Medulla oblongata (tissue), 1 donor: Measurements from ENCODE around the gene FYN.

Experiments used
- DNase-seq: peaks from one replicate; pipeline ENCODE4 v3.0.0-alpha.2; 2015; ENCODE audit errors: extremely low spot score

Gene FYN

GRCh38 chr6:111770263-111771093 is 102.8 kb downstream of the FYN start:
- no peak for DNase-seq

GRCh38 chr6:111769365-111770152 is 103.7 kb downstream of the FYN start:
- no peak for DNase-seq

- no peak for DNase-seq
These were observed 104.9 kb downstream of the FYN start for GRCh38 chr6:111768431-111768770.

- DNase-seq = peak; percentile 74
These were observed 105.4 kb downstream of the FYN start for GRCh38 chr6:111767752-111768430.

- no peak for DNase-seq
These were observed 106.9 kb downstream of the FYN start for GRCh38 chr6:111766201-111766857.

- DNase-seq = no peak
These were observed 107.5 kb downstream of the FYN start for GRCh38 chr6:111765763-111766162.

- no peak for DNase-seq
These were observed 108.7 kb downstream of the FYN start for GRCh38 chr6:111764238-111765175.

GRCh38 chr6:111763381-111763780 is 109.9 kb downstream of the FYN start:
- DNase-seq = no peak

- DNase-seq = no peak
These were observed 111.4 kb downstream of the FYN start for GRCh38 chr6:111761783-111762312.

- DNase-seq = no peak
These were observed 112.0 kb downstream of the FYN start for GRCh38 chr6:111761212-111761611.

GRCh38 chr6:111759836-111760785 is 113.1 kb downstream of the FYN start:
- DNase-seq = no peak

- DNase-seq = no peak
These were observed 113.9 kb downstream of the FYN start for GRCh38 chr6:111759331-111759835.

- no peak for DNase-seq
These were observed 114.5 kb downstream of the FYN start for GRCh38 chr6:111758608-111759329.

GRCh38 chr6:111757342-111757741 is 115.9 kb downstream of the FYN start:
- DNase-seq = no peak

- no peak for DNase-seq
These were observed 118.8 kb downstream of the FYN start for GRCh38 chr6:111754423-111754822.

- no peak for DNase-seq
These were observed 119.7 kb downstream of the FYN start for GRCh38 chr6:111753573-111753972.

GRCh38 chr6:111752476-111752875 is 120.8 kb downstream of the FYN start:
- no peak for DNase-seq
